WTC11 (cell line): ENCODE measurements around the gene SLIT3.

Source experiments
- CTCF ChIP-seq: fragments of 200-600 bp; IDR thresholded peaks from 2 replicates; pipeline ENCODE4 v1.8.0; 2022; ENCODE audit warnings: antibody characterized with exemption
- ETV6 ChIP-seq: sonication (generic); formaldehyde crosslinking; IDR thresholded peaks from 2 replicates; pipeline ENCODE4 v1.8.1; 2022; ENCODE audit warnings: mild to moderate bottlenecking, missing genetic modification reagents
- HMGA2 ChIP-seq: fragments of 250-450 bp; sonication (Bioruptor Pico); IDR thresholded peaks from 2 replicates; pipeline ENCODE4 v1.4.0; 2021; ENCODE audit warnings: mild to moderate bottlenecking, moderate library complexity
- ZSCAN18 ChIP-seq: fragments of 250-450 bp; sonication (Bioruptor Pico); IDR thresholded peaks from 2 replicates; pipeline ENCODE4 v2.1.2; 2022; ENCODE audit warnings: mild to moderate bottlenecking, moderate library complexity

GRCh38 chr5:169248996-169249395, 51.9 kb downstream of the SLIT3 start:
- no peak for TF ChIP-seq HMGA2 (CRISPR knock-in tag)
- no peak for TF ChIP-seq ETV6 (CRISPR knock-in tag)
- TF ChIP-seq CTCF = no peak
- no peak for TF ChIP-seq ZSCAN18 (CRISPR knock-in tag)
